ENCODE measurements around the gene RABGAP1L.

- TF ChIP-seq POLR2AphosphoS5 (IDR thresholded peaks at IDR 0.05) (no peak), CTCF (IDR thresholded peaks at IDR 0.05) (no peak), EP300 (IDR thresholded peaks at IDR 0.05) (no peak)
Observed at GRCh38 chr1:174777262-174777661, 617.9 kb downstream of the RABGAP1L start.
